ACC112 (cell line): Measurements from ENCODE around the gene ANKS1B.

Experiments used
- H2AFZ ChIP-seq: fragments of 200-600 bp; sonication (generic); one replicate; pipeline ENCODE4 v1.6.0; 2017; ENCODE audit warnings: antibody characterized with exemption, low read length; ENCODE audit not compliant: unreplicated experiment
- H3K27ac ChIP-seq: fragments of 200-600 bp; sonication (generic); 2 replicates; pipeline ENCODE4 v1.5.1; 2014; ENCODE audit warnings: low read depth, mild to moderate bottlenecking, antibody characterized with exemption, low read length, moderate library complexity
- H3K27me3 ChIP-seq: fragments of 200-600 bp; sonication (generic); 2 replicates; pipeline ENCODE4 v1.6.1; 2014; ENCODE audit warnings: mild to moderate bottlenecking, antibody characterized with exemption, low read length, moderate library complexity, mixed read lengths; ENCODE audit not compliant: insufficient read depth
- H3K36me3 ChIP-seq: fragments of 200-600 bp; sonication (generic); 2 replicates; pipeline ENCODE4 v1.6.1; 2016; ENCODE audit warnings: mild to moderate bottlenecking, antibody characterized with exemption, low read length, moderate library complexity, mixed read lengths; ENCODE audit not compliant: insufficient read depth
- H3K4me1 ChIP-seq: fragments of 200-600 bp; sonication (generic); one replicate; pipeline ENCODE4 v1.6.1; 2016; ENCODE audit warnings: low read length, mixed read lengths; ENCODE audit not compliant: insufficient read depth, unreplicated experiment, control insufficient read depth
- H3K4me3 ChIP-seq: fragments of 200-600 bp; sonication (generic); 2 replicates; pipeline ENCODE4 v1.5.1; 2014; ENCODE audit warnings: mild to moderate bottlenecking, low read depth, low read length
- H3K79me2 ChIP-seq: fragments of 200-600 bp; sonication (generic); one replicate; pipeline ENCODE4 v1.6.0; 2016; ENCODE audit warnings: low read length; ENCODE audit not compliant: control insufficient read depth, unreplicated experiment, insufficient read depth

The ANKS1B gene

GRCh38 chr12:99476956-99477355 lies 507.8 kb downstream of the ANKS1B start:
- Histone ChIP-seq H3K27ac (no peak overlapping the region), H2AFZ (no peak overlapping the region), H3K36me3 (no peaks in the 10 kb centered on the region), H3K4me3 (no peak overlapping the region), H3K79me2 (no peaks in the 10 kb centered on the region), H3K27me3 (no peaks in the 10 kb centered on the region), H3K4me1 (no peaks in the 10 kb centered on the region)

- no peaks in the 10 kb centered on the region for H3K79me2 ChIP-seq
- H2AFZ ChIP-seq = no peak overlapping the region
- H3K36me3 ChIP-seq = no peaks in the 10 kb centered on the region
- no peak overlapping the region for H3K4me3 ChIP-seq
- H3K27me3 ChIP-seq = no peaks in the 10 kb centered on the region
- H3K4me1 ChIP-seq = no peaks in the 10 kb centered on the region
- H3K27ac ChIP-seq = no peak overlapping the region
Observed at GRCh38 chr12:99455350-99456035, 529.2 kb downstream of the ANKS1B start.

- H3K79me2 ChIP-seq = no peaks in the 10 kb centered on the region
- H3K4me3 ChIP-seq = no peak overlapping the region
- no peak overlapping the region for H2AFZ ChIP-seq
- no peaks in the 10 kb centered on the region for H3K27me3 ChIP-seq
- H3K36me3 ChIP-seq = no peaks in the 10 kb centered on the region
- no peaks in the 10 kb centered on the region for H3K4me1 ChIP-seq
- no peak overlapping the region for H3K27ac ChIP-seq
Observed at GRCh38 chr12:99454539-99455172, 530.1 kb downstream of the ANKS1B start.

GRCh38 chr12:99453836-99454538 lies 530.7 kb downstream of the ANKS1B start:
- no peak overlapping the region for H3K27ac ChIP-seq
- no peak overlapping the region for H2AFZ ChIP-seq
- H3K36me3 ChIP-seq = no peaks in the 10 kb centered on the region
- H3K4me3 ChIP-seq = no peak overlapping the region
- no peaks in the 10 kb centered on the region for H3K79me2 ChIP-seq
- no peaks in the 10 kb centered on the region for H3K27me3 ChIP-seq
- H3K4me1 ChIP-seq = no peaks in the 10 kb centered on the region

GRCh38 chr12:99450036-99450630 lies 534.6 kb downstream of the ANKS1B start:
- Histone ChIP-seq H3K27ac (no peak overlapping the region), H3K79me2 (no peaks in the 10 kb centered on the region), H3K36me3 (no peaks in the 10 kb centered on the region), H3K4me1 (no peaks in the 10 kb centered on the region), H2AFZ (no peak overlapping the region), H3K27me3 (no peaks in the 10 kb centered on the region), H3K4me3 (no peak overlapping the region)

GRCh38 chr12:99444859-99445316 lies 539.8 kb downstream of the ANKS1B start:
- Histone ChIP-seq H3K27me3 (no peaks in the 10 kb centered on the region), H3K79me2 (no peaks in the 10 kb centered on the region), H3K27ac (no peak overlapping the region), H3K36me3 (no peaks in the 10 kb centered on the region), H2AFZ (no peak overlapping the region), H3K4me3 (no peak overlapping the region), H3K4me1 (no peaks in the 10 kb centered on the region)

GRCh38 chr12:99442758-99443157 lies 542.0 kb downstream of the ANKS1B start:
- Histone ChIP-seq H3K27ac (no peak overlapping the region), H3K27me3 (no peaks in the 10 kb centered on the region), H3K4me3 (no peak overlapping the region), H3K4me1 (no peaks in the 10 kb centered on the region), H3K36me3 (no peaks in the 10 kb centered on the region), H3K79me2 (no peaks in the 10 kb centered on the region), H2AFZ (no peak overlapping the region)

- Histone ChIP-seq H2AFZ (no peak overlapping the region), H3K27ac (no peak overlapping the region), H3K4me1 (no peaks in the 10 kb centered on the region), H3K27me3 (no peaks in the 10 kb centered on the region), H3K36me3 (no peaks in the 10 kb centered on the region), H3K79me2 (no peaks in the 10 kb centered on the region), H3K4me3 (no peak overlapping the region)
Observed at GRCh38 chr12:99439399-99439798, 545.3 kb downstream of the ANKS1B start.

GRCh38 chr12:99436584-99436983 lies 548.2 kb downstream of the ANKS1B start:
- Histone ChIP-seq H3K27me3 (no peaks in the 10 kb centered on the region), H3K27ac (no peak overlapping the region), H3K79me2 (no peaks in the 10 kb centered on the region), H3K4me3 (no peak overlapping the region), H3K36me3 (no peaks in the 10 kb centered on the region), H2AFZ (no peak overlapping the region), H3K4me1 (no peaks in the 10 kb centered on the region)

GRCh38 chr12:99435095-99435791 lies 549.5 kb downstream of the ANKS1B start:
- Histone ChIP-seq H3K27me3 (no peaks in the 10 kb centered on the region), H3K36me3 (no peaks in the 10 kb centered on the region), H3K79me2 (no peaks in the 10 kb centered on the region), H3K27ac (no peak overlapping the region), H3K4me3 (no peak overlapping the region), H2AFZ (no peak overlapping the region), H3K4me1 (no peaks in the 10 kb centered on the region)
